T follicular helper cell (primary cell): ENCODE results near the gene YIF1A.
A peak's percentile ranks its signal among the peaks of the same experiment; 100 is the strongest.
"Not testable (repeated sequence)": the region's sequence is repeated elsewhere in the genome, so short reads cannot be mapped to it uniquely, and the experiment has no call there.

Source experiments
- DNase-seq: peaks from one replicate; pipeline ENCODE4 v3.0.0-alpha.2; 2020; ENCODE audit warnings: low read depth

The YIF1A gene

DNA sequence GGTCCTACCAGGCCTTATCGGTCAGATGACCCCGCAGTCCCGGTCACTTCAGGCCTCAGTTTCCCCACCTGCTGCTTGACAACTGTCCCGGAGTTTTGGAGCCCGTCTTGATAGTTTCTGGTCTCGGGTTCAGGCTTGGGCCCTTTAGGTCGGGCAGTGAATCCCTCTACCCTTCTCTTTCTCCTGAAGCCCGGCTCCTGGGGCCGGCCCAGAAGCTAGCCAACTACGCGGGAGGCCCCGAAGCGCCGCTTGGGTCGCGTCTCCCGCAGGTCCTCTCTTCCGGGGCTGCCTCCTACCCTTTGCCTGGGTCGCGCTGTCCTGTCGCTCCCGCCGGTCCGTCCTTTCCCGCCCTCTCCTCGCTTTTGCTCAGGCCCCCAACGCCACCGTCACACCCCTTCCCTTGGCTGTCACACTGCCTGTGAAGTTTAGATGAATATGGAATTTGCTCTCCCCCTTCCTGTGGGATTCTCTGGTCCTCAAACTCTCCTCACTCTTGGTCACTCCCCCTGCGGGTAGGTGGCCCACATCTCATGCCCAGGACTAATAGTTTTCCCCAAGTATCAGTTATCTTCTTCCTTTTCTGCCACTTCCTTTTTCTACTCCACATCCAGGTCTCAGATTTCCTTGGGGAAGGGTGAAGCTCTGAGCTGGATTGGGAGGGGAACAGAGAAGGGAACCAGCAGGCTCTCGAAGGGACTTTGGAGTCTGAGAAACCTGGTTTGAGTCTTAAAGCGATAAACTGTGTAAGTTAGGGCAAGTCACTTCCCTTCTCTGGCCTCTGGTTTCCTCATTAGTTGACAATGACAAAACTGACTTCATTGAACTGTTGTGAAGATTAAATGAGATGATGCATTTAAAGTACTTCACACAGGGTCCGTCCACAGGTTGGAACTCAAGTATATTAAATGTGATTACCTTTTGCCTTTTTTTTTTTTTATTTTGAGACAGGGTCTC is 19.7 kb downstream of the YIF1A start:
- no peak for DNase-seq

DNA sequence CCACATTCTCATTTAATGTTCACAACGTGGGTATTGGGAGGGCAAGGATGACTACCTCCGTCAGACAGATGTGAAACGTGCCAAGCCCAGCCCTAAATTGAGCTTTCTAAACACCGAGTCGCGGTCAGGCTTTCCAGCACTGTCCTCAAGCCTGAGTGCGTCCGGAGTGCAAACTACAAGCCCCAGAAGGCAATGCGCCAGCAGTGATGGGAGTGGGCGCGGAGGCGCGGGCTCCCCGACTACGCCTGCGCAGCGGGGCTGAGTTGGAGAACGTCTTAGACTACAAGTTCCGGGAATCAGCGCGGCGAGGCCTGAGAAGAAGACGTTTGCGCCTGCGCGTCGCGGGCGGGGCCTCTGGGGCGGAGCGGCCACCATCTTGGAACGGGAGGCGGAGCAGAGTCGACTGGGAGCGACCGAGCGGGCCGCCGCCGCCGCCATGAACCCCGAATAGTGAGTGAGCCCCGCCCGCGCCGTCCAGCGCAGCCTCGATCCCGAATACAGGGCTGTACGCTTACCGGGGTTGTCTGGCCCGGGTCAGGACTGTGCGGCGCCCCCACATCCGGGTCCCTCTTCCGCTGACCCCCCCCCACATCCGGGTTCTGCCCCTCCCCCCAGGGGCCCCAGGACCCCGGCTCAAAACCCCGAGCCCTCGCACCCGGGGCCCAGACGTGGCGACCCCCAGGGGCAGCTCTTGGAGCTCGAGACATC is 20.5 kb downstream of the YIF1A start, which contains the start of gene RAB1B:
Gene RAB1B (plus strand): TSS at position 396 of the 708 bp plus-strand sequence. CDS start 41 bp downstream, at position 437.
- DNase-seq, result peak; percentile 99

DNA sequence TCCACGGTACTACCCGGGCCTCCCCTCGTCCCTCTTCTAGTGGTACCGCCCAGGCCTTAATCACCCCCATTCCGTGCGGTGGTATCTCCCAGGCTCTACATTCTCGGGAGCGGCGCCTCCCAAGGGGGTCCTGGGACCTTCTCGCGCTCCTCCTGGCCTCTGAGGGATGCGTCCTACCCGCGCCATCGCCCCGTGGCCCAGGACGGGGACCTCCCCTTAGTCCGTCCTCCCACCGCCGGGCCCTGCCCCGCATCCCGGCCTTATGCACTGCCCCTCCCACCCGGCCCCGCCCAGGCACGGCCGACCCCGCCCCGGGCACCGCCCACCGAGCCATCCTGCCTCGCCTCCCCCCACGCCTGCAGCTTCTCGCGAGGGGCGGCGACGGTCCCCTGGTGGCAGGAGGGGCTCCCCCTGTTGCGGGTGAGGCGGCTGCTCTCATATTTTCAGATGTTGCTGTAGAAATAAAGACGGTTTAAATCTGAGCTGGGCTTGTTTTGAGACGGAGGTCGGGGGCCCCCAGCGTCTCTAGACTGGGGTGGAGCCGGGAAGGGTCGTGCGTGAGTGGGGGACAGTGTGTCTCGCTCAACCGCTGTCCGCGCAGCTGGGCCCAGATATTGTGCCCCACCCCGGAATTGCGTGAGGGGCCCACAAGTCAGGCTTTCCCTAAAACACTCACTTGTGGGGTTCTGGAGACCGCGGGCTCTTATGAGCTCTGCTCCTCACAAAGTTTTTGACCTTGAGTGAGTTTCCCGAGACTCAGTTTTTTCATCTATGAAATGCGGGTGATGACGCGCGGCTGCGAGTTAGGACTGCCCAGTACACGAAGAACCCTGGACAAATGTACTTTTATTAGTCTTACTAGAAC is 21.3 kb downstream of the YIF1A start:
- DNase-seq, result peak; percentile 82

DNA sequence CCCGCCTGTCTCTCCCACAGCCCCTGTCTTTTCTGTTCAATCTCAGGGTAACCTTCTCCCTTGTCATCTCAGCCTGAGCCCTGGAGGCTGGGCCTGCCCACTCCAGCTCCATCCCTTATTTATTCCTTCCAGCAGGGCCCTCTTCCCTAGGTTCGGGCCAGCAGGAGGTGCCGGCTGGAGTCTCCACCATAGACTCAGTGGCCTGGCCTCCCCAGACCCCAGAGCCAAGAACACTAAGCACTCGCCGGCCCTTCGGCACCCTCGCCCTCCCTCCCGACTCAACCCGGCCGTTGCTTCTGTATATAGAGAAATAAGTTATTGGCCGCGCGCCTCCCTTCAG is 21.9 kb downstream of the YIF1A start:
- no peak for DNase-seq

DNA sequence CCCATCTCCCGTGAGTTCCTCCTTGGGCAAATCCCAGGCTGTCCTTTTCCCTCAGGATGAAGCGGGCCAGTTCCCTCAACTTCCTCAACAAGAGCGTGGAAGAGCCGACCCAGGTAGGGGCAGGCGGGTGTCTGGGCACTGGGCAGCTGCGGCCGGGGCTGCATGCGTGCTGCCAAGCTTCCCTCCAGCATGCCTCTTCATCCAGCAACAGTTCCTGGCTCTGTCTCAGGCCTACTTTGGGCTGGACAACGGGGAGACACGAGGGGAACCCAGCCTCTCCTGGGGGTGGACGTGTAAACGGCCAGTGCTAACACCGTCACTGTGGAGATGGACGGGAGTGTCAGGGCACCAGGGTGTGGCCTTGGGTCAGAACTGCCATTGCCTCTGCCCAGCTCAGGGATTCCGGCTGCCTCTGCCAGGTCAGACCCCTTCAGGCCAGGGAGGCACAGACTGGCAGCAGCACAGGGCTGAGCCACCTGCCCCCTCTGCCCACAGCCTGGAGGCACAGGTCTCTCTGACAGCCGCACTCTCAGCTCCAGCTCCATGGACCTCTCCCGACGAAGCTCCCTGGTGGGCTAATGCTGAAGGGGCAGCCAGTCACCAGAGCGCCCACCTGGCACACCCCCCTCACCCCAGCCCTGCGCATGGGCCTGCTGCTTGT is 22.4 kb downstream of the YIF1A start:
- no peak for DNase-seq

DNA sequence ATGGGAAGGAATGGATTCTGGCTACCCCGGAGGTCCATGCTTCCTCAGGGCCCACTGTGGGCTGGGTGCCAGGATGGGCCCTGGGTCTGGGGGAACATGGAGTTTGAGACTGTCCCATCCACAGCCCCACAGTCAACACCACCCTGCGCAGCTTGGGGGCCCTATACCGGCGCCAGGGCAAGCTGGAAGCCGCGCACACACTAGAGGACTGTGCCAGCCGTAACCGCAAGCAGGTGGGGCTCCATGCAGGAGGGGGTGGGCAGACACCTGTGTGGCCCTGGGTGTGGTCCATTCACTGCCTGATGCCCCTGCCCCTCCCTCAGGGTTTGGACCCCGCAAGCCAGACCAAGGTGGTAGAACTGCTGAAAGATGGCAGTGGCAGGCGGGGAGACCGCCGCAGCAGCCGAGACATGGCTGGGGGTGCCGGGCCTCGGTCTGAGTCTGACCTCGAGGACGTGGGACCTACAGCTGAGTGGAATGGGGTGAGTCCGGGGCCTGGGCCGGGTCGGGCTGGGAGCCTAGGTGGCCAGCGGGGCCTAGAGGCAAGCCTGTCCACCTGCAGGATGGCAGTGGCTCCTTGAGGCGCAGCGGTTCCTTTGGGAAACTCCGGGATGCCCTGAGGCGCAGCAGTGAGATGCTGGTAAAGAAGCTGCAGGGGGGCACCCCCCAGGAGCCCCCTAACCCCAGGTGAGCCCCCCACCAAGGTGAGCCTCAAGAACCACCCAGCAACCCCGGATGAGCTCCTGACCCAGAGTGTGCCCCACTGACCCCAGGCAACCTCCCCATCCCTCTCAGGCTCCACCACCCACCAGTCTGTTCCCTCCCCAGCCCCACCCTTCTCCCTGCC is 23.2 kb downstream of the YIF1A start:
- DNase-seq, result no peak

DNA sequence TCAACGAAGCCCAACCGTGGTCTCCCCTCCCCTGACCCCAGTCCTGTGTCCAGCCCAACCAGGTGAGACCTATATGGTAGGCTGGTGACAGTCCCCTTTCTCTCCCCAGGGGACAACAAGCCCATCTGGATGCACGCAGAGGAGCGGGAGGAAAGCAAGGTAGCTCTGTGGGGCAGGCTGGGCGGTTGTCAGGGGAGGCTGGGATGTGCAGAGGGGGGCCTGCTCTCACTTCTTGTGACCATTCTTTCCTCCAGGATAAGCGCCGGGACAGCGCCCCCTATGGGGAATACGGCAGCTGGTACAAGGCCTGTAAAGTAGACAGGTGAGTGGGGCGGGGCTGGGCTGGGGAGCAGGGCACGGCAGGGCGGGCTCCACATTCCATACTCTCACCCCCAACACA is 24.0 kb downstream of the YIF1A start:
- DNase-seq, result no peak

DNA sequence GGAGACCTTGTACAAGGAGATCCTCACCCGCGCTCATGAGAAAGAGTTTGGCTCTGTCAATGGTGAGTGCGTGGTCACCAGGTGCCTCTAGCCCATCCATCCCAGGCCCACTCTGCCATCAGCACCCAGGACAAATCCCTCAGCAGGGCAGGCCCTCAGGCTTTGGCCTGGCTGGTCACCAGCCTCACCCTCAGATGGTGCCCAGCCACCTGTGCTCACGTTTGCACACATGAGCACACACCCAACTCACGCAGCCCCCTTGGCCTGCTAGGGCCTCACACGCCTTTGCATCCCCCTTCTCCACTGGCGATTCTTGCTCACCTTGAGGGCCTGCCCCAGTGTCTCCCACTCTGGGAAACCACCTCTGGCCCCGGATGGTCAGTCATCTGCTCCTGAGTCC is 24.6 kb downstream of the YIF1A start:
- DNase-seq, result no peak

DNA sequence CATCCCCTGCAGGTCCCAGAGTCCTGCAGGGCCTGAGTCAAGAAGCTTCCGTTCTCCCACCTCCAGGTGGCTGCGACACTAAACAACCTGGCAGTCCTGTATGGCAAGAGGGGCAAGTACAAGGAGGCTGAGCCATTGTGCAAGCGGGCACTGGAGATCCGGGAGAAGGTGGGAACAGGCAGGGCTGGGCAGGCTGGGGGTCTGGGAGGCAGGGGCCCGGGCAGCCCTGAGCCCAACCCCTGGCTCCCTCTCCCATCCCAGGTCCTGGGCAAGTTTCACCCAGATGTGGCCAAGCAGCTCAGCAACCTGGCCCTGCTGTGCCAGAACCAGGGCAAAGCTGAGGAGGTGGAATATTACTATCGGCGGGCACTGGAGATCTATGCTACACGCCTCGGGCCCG is 25.2 kb downstream of the YIF1A start:
- no peak for DNase-seq

DNA sequence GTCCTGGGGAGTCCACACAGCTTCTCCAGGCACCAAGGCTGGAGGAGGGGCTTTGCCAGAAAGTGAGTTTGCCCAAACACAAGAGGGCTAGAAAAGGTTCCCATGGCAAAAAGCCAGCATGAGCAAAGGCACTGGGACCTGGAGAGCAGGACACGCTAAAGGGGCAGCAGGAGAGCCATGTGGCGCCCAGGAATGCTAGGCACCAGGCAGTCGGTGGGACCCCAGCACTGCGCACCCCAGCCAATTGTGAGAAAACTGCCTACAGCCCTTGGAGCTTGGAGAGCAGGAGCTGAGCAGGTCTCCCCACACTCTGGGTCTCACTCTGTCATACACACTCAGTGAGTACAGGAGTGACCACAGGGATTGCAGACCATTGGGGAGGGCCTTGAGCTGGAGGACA is 25.7 kb downstream of the YIF1A start:
- no peak for DNase-seq

DNA sequence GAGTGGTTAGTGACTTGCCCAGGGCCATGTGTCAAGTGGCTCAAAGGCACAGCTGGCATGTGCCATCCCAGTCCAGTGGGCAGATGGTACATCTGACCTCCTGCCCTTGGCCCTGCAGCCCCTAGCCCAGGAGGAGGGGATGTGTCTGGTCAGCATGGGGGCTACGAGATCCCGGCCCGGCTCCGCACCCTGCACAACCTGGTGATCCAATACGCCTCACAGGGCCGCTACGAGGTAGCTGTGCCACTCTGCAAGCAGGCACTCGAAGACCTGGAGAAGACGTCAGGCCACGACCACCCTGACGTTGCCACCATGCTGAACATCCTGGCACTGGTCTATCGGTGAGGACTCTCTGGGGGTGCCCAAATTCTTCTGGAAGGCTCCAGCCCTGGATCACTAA is 26.2 kb downstream of the YIF1A start:
- DNase-seq, result no peak

DNA sequence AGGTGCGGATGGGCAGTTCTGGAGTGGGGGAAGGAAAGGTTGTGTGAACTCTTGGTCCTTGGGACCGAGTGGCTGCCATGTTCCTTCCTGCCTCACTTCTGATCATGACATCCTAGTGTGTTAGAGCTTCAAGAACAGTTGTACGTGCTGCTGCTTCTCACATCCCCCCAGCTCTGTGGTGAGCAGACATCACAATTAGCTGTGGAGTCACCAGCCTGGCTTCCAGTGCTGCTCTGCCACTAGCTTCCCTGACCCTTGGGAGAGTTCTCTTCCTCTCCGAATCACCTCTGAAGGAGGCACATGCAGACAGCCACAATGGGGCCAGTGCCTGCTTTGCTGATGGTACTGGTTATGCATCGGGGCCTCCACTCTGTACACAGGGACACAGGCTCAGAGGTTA is 26.8 kb downstream of the YIF1A start:
- DNase-seq, result no peak

DNA sequence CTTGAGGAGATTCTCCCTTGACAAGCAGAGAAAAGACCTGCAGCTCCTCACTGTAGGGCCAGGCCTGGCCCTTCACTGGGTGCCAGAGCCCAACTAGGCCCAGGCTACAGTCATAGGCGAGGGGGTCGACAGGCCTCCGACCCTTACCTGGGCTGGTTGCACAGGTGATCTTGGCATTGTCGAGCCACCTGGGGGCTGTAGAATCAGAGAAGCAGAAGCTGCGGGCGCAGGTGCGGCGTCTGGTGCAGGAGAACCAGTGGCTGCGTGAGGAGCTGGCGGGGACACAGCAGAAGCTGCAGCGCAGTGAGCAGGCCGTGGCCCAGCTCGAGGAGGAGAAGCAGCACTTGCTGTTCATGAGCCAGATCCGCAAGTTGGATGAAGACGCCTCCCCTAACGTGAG is 27.4 kb downstream of the YIF1A start:
- DNase-seq, result no peak

DNA sequence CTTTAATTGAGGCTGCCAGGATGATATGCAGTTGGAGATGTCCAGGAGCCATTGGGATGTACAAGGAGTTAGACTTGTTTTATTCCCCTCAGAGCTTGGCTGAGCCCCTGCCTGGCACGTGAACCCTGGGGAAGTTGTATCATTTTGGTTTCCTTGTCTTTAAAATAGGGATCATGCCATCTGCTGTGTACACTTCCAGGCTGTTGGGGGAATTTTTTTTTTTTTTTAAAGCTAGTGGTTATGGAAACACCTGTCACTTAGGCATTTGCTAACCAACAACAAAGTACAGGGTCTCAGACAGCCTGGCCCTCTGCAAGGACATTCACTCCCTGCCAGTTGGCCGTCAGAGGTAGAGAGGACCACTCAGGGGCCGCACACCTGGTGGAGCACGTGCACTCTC is 29.0 kb downstream of the YIF1A start:
- DNase-seq, result no peak

DNA sequence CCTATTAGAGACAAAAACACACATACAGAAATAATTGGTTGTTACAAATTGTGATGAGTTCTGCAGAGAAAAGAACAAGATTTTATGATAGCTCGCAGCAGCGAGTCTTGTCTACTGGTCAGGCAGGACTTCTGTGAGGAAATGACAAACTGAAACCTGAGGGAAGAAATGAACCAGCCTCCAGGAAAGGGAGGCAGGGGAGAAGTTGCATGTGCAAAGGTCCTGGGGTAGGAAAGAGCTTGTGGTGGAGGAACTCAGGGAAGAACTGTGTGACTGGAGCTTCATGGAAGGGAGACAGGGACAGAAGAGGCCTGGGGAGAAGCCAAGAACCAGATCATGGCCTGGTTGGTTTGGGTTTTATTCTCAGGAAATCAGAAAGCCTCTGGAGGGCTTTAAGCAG is 29.7 kb downstream of the YIF1A start:
- no peak for DNase-seq

DNA sequence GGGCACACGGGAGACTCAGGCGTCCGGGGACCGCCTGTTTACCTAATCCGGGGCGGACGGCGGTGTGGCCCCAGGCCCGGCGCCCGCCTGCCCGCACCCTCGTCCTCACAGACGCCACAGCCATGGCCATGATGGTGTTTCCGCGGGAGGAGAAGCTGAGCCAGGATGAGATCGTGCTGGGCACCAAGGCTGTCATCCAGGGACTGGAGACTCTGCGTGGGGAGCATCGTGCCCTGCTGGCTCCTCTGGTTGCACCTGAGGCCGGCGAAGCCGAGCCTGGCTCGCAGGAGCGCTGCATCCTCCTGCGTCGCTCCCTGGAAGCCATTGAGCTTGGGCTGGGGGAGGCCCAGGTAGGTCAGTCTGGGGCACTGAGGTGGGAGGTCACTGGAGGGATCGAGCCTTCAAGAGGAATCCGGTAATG is 30.5 kb downstream of the YIF1A start:
- DNase-seq, result no peak

DNA sequence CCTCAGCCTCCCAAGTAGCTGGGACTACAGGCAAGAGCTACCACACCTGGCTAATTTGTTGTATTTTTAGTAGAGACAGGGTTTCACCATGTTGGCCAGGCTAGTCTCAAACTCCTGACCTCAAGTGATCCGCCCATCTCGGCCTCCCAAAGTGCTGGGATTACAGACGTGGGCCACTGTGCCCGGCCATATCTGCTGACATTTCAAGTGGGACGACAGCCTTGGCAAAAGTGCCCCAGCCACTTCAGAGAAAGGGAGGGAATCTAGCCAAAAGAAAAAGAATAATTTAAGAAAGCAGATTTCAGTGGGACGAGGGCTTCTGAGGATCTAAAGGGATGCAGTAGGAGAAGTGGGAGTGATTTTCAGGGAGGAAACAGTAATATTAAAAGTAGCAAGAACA is 35.9 kb downstream of the YIF1A start:
- DNase-seq, result not testable (repeated sequence)

DNA sequence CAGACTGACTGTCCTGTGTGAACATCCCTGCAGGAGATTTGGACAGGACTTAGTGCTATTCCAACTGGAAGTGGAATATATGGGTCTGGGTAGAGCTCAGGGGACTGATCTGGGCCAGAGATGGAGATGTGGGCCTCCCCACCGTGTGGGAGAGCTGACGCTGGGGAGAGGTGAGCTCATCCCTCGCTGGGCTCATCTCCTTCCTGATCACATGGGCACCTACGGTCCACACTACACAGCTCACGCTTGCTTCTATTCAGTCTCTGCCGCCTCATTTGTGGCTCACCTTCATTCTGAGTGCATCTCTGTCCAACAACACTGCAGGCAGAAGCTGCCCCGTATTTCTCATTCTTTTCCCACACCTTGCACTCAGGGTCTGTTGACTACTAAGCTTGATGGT is 37.1 kb downstream of the YIF1A start:
- DNase-seq, result no peak

DNA sequence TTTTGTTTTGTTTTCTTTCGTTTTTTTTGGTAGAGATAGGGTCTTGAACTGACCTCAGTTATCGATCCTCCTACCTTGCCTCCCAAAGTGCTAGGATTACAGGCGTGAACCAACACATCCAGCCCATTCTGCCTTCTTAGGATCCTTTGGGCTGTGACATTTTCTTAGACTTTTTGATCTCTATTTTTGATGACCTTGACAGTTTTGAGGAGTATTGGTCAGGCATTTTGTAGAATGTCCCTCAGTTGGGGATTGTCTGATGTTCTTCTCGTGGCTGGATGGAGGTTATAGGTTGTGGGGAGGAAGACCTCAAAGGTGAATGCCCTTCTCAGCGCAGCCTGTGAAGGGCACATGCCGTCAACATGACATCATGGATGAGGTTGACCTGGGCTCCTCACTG is 40.0 kb downstream of the YIF1A start:
- DNase-seq, result no peak

DNA sequence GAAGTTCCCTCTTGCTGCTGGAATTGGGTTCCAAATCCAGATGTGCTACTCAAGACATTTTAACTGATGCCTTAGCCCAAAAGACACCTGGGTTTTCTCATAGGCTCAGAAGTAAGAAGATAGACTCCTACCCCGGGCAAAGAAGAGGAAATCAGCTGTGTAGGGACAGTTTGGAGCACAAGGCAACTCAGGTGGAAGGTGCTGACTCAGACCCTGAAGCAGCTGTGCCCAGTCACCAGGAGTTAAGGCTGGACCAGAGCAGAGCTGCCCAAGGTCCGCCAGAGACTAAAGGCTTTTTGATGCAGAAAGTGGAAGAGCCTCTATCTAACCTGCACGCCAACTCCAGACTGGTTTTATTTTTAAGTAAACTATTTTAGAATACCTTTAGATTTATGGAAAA is 41.1 kb downstream of the YIF1A start:
- DNase-seq, result no peak

DNA sequence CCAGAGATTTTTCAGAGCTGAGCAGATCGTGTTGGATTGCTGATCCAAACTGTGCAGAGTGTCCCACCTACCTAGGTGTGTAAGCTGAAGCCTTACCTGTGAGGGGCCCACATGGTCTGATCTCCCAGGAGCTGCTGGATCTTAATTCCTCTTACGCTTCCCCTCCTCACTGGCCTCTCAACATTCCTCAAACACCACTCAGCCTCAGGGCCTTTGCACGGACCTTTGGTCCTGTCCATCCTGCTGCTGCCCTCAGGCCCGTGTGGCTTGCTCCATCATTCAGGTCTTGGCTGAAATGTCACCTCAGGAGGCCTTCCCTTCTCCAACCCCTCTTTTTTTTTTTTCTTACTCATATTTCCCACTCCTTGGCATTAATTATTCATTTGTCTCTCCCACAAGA is 41.6 kb downstream of the YIF1A start:
- DNase-seq, result no peak
